ENCODE results near the gene KRT86. TPM values are rescaled to one million over a fixed set of nuclear protein-coding genes. Genes with fewer than 3 reads are reported as not detected.

Gene KRT86
- total RNA-seq, 3 donors from 2014 or later (not counting 1 experiment from before 2014, with no cell fraction given), result 2.0 to 3.6 (median 2.7) TPM

DNA sequence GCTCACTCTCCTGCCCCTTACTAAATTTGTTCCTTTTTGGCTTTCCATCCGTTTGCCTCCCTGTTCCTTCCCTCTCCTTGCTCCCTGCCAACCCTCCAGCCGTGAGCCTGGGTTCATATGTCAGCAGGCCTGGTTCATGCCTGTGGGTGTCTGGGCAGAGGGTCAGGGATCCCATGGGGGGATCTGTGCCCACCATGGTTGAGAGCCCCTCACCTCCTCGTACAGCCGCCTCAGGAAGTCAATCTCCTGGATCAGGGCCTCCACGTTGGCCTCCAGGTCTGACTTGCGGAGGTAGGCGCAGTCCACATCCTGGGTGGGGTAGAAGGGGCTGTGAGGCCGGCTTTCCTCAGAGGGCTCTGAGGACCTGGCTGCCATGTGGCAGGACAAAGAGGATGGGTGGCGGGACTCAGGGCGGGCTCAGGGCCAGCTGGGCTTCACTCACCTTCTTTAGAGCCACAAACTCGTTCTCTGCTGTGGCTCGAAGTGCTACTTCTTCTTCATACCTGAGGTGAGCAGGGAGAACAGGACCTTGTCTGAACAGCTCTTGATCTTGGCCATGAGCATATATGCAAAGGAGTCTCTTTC, 43.1 kb downstream of the KRT86 start:
- WGBS (ENCODE audit: insufficient coverage), result 89% methylated on average over 11 of the region's 12 CpGs
- peaks cover 27 to 33% of the 10 kb centered on the region in 2 donors for H3K27me3 Mint-ChIP-seq (ENCODE audit: low read depth in 2 of 2)
- intact Hi-C loops (cut with micrococcal nuclease), result no loop called here
- Histone ChIP-seq H3K4me3 (ENCODE audit: low read length) (no peak overlapping the region), H3K9me3 (ENCODE audit: control insufficient read depth, insufficient read depth, low read length) (no peaks in the 10 kb centered on the region), H3K36me3 (ENCODE audit: control insufficient read depth, insufficient read depth, low read length) (no peaks in the 10 kb centered on the region), H3K27me3 (ENCODE audit: control insufficient read depth, insufficient read depth, low read length) (no peaks in the 10 kb centered on the region), H3K4me1 (ENCODE audit: control insufficient read depth, insufficient read depth, low read length) (no peaks in the 10 kb centered on the region), H3K27ac (ENCODE audit: low read length) (no peak overlapping the region)
- ATAC-seq (no peak), DNase-seq (no peak)
- no peak for TF ChIP-seq CTCF (IDR thresholded peaks at IDR 0.05)
- H3K9me3 Mint-ChIP-seq, result no peaks in the 10 kb centered on the region
- H3K4me3 Mint-ChIP-seq, result no peak overlapping the region
- H3K4me1 Mint-ChIP-seq, result peaks cover 7 to 23% of the 10 kb centered on the region in 2 donors
- H3K27ac Mint-ChIP-seq, result no peak overlapping the region
- H3K36me3 Mint-ChIP-seq, result no peaks in the 10 kb centered on the region

- ATAC-seq, result no peak
- H3K4me3 ChIP-seq (ENCODE audit: low read length), result no peak overlapping the region
Measured at GRCh38 chr12:52318241-52318990, 44.0 kb downstream of the KRT86 start.

GRCh38 chr12:52319097-52319496, 44.7 kb downstream of the KRT86 start:
- intact Hi-C loops (cut with micrococcal nuclease), result no loop called here
- no peak overlapping the region for H3K27ac Mint-ChIP-seq
- Histone ChIP-seq H3K9me3 (ENCODE audit: control insufficient read depth, insufficient read depth, low read length) (no peaks in the 10 kb centered on the region), H3K27me3 (ENCODE audit: control insufficient read depth, insufficient read depth, low read length) (no peaks in the 10 kb centered on the region), H3K4me3 (ENCODE audit: low read length) (no peak overlapping the region), H3K27ac (ENCODE audit: low read length) (no peak overlapping the region), H3K36me3 (ENCODE audit: control insufficient read depth, insufficient read depth, low read length) (no peaks in the 10 kb centered on the region), H3K4me1 (ENCODE audit: control insufficient read depth, insufficient read depth, low read length) (no peaks in the 10 kb centered on the region)
- H3K27me3 Mint-ChIP-seq (ENCODE audit: low read depth in 2 of 2), result peaks cover 31 to 36% of the 10 kb centered on the region in 2 donors
- H3K36me3 Mint-ChIP-seq, result no peaks in the 10 kb centered on the region
- H3K4me3 Mint-ChIP-seq, result no peak overlapping the region
- ATAC-seq (peak in 2 of 3 donors; percentile 40 to 44), DNase-seq (peak in 1 of 2 donors; percentile 13)
- 69% methylated on average over 11 of the region's 11 CpGs for WGBS (ENCODE audit: insufficient coverage)
- no peak for TF ChIP-seq CTCF (IDR thresholded peaks at IDR 0.05)
- H3K4me1 Mint-ChIP-seq, result peaks cover 7 to 19% of the 10 kb centered on the region in 2 donors
- no peaks in the 10 kb centered on the region for H3K9me3 Mint-ChIP-seq

More at GRCh38 chr12:52318241-52318990, 44.0 kb downstream of the KRT86 start:
- 98% methylated on average over 8 of the region's 11 CpGs for WGBS (ENCODE audit: insufficient coverage)
- Mint-ChIP-seq H3K4me1 (peaks cover 7 to 19% of the 10 kb centered on the region in 2 donors), H3K27ac (no peak overlapping the region), H3K9me3 (no peaks in the 10 kb centered on the region), H3K36me3 (no peaks in the 10 kb centered on the region), H3K27me3 (ENCODE audit: low read depth in 2 of 2) (peaks cover 29 to 33% of the 10 kb centered on the region in 2 donors), H3K4me3 (no peak overlapping the region)
- Histone ChIP-seq H3K9me3 (ENCODE audit: control insufficient read depth, insufficient read depth, low read length) (no peaks in the 10 kb centered on the region), H3K36me3 (ENCODE audit: control insufficient read depth, insufficient read depth, low read length) (no peaks in the 10 kb centered on the region), H3K27me3 (ENCODE audit: control insufficient read depth, insufficient read depth, low read length) (no peaks in the 10 kb centered on the region), H3K27ac (ENCODE audit: low read length) (no peak overlapping the region), H3K4me1 (ENCODE audit: control insufficient read depth, insufficient read depth, low read length) (no peaks in the 10 kb centered on the region)
- no peak for TF ChIP-seq CTCF (IDR thresholded peaks at IDR 0.05)
- no peak for DNase-seq
- intact Hi-C loops (cut with micrococcal nuclease), result no loop called here
